HepG2 (cell line): ENCODE measurements around the gene RCC1. TPM values are rescaled to one million over a fixed set of nuclear protein-coding genes. Genes with fewer than 3 reads are reported as not detected.
"Not testable (repeated sequence)": the region's sequence is repeated elsewhere in the genome, so short reads cannot be mapped to it uniquely, and the experiment has no call there.

Experiments used
- ATAC-seq: fragments of 200-7000 bp; cut with Tn5 transposase; 3 replicates; pipeline ENCODE4 v1.9.1; 2020; ENCODE audit warnings: mild to moderate bottlenecking, moderate library complexity
- BruUV-seq: library from RNA; stranded (reverse); fragments of 400-500 nt; replicated peaks from 2 replicates; lab custom pipeline; 2021; lab: Mats Ljungman, UMichigan
- CTCF ChIA-PET: fragments of 300-600 bp; formaldehyde crosslinking; extraction: SDS; loops from one replicate; lab custom pipeline; 2021; ENCODE audit warnings: low total read pairs, inconsistent platforms, low intra/inter-chr PET ratio; lab: Yijun Ruan, JAX
- POLR2A ChIA-PET: fragments of 350-600 bp; sonication (Branson Sonifier 250); formaldehyde crosslinking; loops from one replicate; lab custom pipeline; 2020; ENCODE audit warnings: antibody characterized with exemption, inconsistent platforms; lab: Yijun Ruan, JAX
- DNase-seq: peaks from one replicate; pipeline ENCODE4 v3.0.0-alpha.2; 2015; ENCODE audit warnings: low spot score
- FAIRE-seq: peaks from 3 replicates; lab custom pipeline; 2011; peaks lifted over from hg19 to GRCh38; lab: Jason Lieb, UNC
- H2AFZ ChIP-seq: one replicate; pipeline ENCODE4 v1.6.1; 2011; ENCODE audit warnings: low read length, inconsistent platforms
- H3K27ac ChIP-seq: fragments of 300-600 bp; 3 replicates; pipeline ENCODE4 v1.8.0; 2011; ENCODE audit warnings: mixed run types, mild to moderate bottlenecking, mixed read lengths, low read length, inconsistent platforms; ENCODE audit not compliant: insufficient read depth; ENCODE audit errors: extremely low read length
- H3K27me3 ChIP-seq, 2 experiments: fragments of 200-600 bp in 1 of 2; 2 replicates in 1 of 2; 3 replicates in 1 of 2; pipeline versions ENCODE4 v1.6.0 to v1.8.0; 2011; ENCODE audit warnings: low read length in 2 of 2, mild to moderate bottlenecking in 2 of 2, moderate library complexity in 2 of 2, inconsistent platforms in 1 of 2; ENCODE audit not compliant: insufficient read depth in 2 of 2, control insufficient read depth in 1 of 2
- H3K36me3 ChIP-seq, 2 experiments: fragments of 200-600 bp in 1 of 2; replicated peaks in 1 of 2; 2 replicates in 1 of 2; 3 replicates in 1 of 2; pipeline versions ENCODE4 v1.5.1 to v1.8.0; 2011; ENCODE audit warnings: low read length in 2 of 2, inconsistent platforms in 1 of 2; ENCODE audit not compliant: insufficient read depth in 2 of 2, control insufficient read depth in 1 of 2
- H3K4me1 ChIP-seq: 2 replicates; pipeline ENCODE4 v1.5.1; 2012; ENCODE audit warnings: low read length, inconsistent platforms; ENCODE audit not compliant: insufficient read depth
- H3K4me2 ChIP-seq: 2 replicates; pipeline ENCODE4 v1.6.0; 2011; ENCODE audit warnings: low read depth, low read length, inconsistent platforms
- H3K4me3 ChIP-seq, 3 experiments: fragments of 200-600 bp in 1 of 3; sonication (generic), shearing (Covaris generic) in 1 of 3; replicated peaks in 1 of 3; 2 replicates each; pipeline ENCODE4 v1.5.1; 2011 to 2016; ENCODE audit warnings: low read length in 3 of 3, inconsistent platforms in 2 of 3, low read depth in 2 of 3, mild to moderate bottlenecking in 2 of 3, control low read depth in 1 of 3, mixed read lengths in 1 of 3; ENCODE audit not compliant: insufficient read depth in 1 of 3
- H3K79me2 ChIP-seq: one replicate; pipeline ENCODE4 v1.6.1; 2011; ENCODE audit warnings: low read length, inconsistent platforms; ENCODE audit not compliant: insufficient read depth
- H3K9ac ChIP-seq: 2 replicates; pipeline ENCODE4 v1.6.0; 2011; ENCODE audit warnings: mild to moderate bottlenecking, low read depth, low read length, inconsistent platforms; ENCODE audit not compliant: insufficient read depth
- H3K9me3 ChIP-seq: 2 replicates; pipeline ENCODE4 v1.5.1; 2012; ENCODE audit warnings: mild to moderate bottlenecking, low read length
- H4K20me1 ChIP-seq: 2 replicates; pipeline ENCODE4 v1.6.0; 2011; ENCODE audit warnings: inconsistent platforms, mild to moderate bottlenecking, low read length, moderate library complexity; ENCODE audit not compliant: insufficient read depth
- DBP ChIP-seq: sonication (generic); formaldehyde crosslinking; IDR thresholded peaks from 2 replicates; pipeline ENCODE4 v1.4.0; 2020; ENCODE audit warnings: missing genetic modification reagents; ENCODE audit errors: not compliant biosample characterization
- MYNN ChIP-seq: sonication (generic); formaldehyde crosslinking; IDR thresholded peaks from 2 replicates; pipeline ENCODE4 v1.4.0; 2020; ENCODE audit warnings: mild to moderate bottlenecking, low read depth, missing genetic modification reagents
- SMARCC2 ChIP-seq: fragments of 450-650 bp; IDR thresholded peaks from 2 replicates; pipeline ENCODE4 v1.6.1; 2017; ENCODE audit warnings: antibody characterized with exemption, mild to moderate bottlenecking
- ZNF256 ChIP-seq: sonication (generic); formaldehyde crosslinking; conservative IDR thresholded peaks from 2 replicates; pipeline ENCODE4 v1.4.0; 2020; ENCODE audit warnings: missing genetic modification reagents
- ZNF337 ChIP-seq: sonication (generic); formaldehyde crosslinking; IDR thresholded peaks from 2 replicates; pipeline ENCODE4 v1.5.1; 2020; ENCODE audit warnings: missing genetic modification reagents, low read depth, mild to moderate bottlenecking, borderline replicate concordance
- ZNF33A ChIP-seq: sonication (generic); formaldehyde crosslinking; IDR thresholded peaks from 2 replicates; pipeline ENCODE4 v1.5.1; 2020; ENCODE audit warnings: missing genetic modification reagents, mild to moderate bottlenecking, moderate library complexity, borderline replicate concordance
- ZNF556 ChIP-seq: sonication (generic); formaldehyde crosslinking; IDR thresholded peaks from 2 replicates; pipeline ENCODE4 v1.4.0; 2020; ENCODE audit warnings: mild to moderate bottlenecking, missing genetic modification reagents, borderline replicate concordance
- ZNF615 ChIP-seq: sonication (generic); formaldehyde crosslinking; IDR thresholded peaks from 2 replicates; pipeline ENCODE4 v1.5.0; 2020; ENCODE audit warnings: mild to moderate bottlenecking, missing genetic modification reagents, borderline replicate concordance
- WGBS: methylation state at CpG from one replicate; pipeline ENCODE4 v1.1.6; 2017; ENCODE audit warnings: low lambda C conversion rate; 5-methylcytosine and 5-hydroxymethylcytosine counted together
- in situ Hi-C: cut with HindIII; loops from 2 replicates; pipeline ENCODE4 v1.10.0; 2017; ENCODE audit warnings: low pct_unique_long_range_greater_than_20kb; ENCODE audit not compliant: extremely low pct_ligation_motif_present
- intact Hi-C: fragments of 100-400 bp; cut with micrococcal nuclease; formaldehyde crosslinking; loops from one replicate; pipeline ENCODE4 v1.10.0; 2022; ENCODE audit not compliant: unreplicated experiment
- polyA plus RNA-seq, 8 experiments: library from polyadenylated mRNA; depleted of rRNA in 3 of 8; stranded (reverse) in 7 of 8; unstranded in 1 of 8; fragments of >200 nt; fragmentation: Illumina TruSeq in 4 of 8; extraction: Trizol in 4 of 8; gene quantifications; 2 replicates each; pipeline versions ENCODE4 v1.2.1 to v1.2.3, GENCODE V29; 2011 to 2016; ENCODE audit warnings: low read depth in 4 of 8, missing spikeins in 1 of 8, mixed read lengths in 1 of 8; ENCODE audit not compliant: insufficient read depth in 1 of 8
- total RNA-seq, 5 experiments: library from RNA; depleted of rRNA; stranded (reverse); fragments of >200 nt; fragmentation: Illumina TruSeq; extraction: Trizol; gene quantifications; 2 replicates each; pipeline ENCODE4 v1.2.3, GENCODE V29; 2016; ENCODE audit warnings: low read depth in 1 of 5
- TF ChIP-seq, protein P1 (sequence below): sonication (generic); formaldehyde crosslinking; IDR thresholded peaks from 2 replicates; pipeline ENCODE4 v1.4.0; 2020; ENCODE audit warnings: missing genetic modification reagents, borderline replicate concordance

The RCC1 gene
- total and polyA plus RNA-seq, 2 of the 13 experiments (the other 11 are each of a cell fraction or from before 2014, with no cell fraction given), result 47.2 to 80.8 TPM

GRCh38 chr1:28519946-28520725 lies 14.3 kb downstream of the RCC1 start (continued):
- TF ChIP-seq, protein P1, sequence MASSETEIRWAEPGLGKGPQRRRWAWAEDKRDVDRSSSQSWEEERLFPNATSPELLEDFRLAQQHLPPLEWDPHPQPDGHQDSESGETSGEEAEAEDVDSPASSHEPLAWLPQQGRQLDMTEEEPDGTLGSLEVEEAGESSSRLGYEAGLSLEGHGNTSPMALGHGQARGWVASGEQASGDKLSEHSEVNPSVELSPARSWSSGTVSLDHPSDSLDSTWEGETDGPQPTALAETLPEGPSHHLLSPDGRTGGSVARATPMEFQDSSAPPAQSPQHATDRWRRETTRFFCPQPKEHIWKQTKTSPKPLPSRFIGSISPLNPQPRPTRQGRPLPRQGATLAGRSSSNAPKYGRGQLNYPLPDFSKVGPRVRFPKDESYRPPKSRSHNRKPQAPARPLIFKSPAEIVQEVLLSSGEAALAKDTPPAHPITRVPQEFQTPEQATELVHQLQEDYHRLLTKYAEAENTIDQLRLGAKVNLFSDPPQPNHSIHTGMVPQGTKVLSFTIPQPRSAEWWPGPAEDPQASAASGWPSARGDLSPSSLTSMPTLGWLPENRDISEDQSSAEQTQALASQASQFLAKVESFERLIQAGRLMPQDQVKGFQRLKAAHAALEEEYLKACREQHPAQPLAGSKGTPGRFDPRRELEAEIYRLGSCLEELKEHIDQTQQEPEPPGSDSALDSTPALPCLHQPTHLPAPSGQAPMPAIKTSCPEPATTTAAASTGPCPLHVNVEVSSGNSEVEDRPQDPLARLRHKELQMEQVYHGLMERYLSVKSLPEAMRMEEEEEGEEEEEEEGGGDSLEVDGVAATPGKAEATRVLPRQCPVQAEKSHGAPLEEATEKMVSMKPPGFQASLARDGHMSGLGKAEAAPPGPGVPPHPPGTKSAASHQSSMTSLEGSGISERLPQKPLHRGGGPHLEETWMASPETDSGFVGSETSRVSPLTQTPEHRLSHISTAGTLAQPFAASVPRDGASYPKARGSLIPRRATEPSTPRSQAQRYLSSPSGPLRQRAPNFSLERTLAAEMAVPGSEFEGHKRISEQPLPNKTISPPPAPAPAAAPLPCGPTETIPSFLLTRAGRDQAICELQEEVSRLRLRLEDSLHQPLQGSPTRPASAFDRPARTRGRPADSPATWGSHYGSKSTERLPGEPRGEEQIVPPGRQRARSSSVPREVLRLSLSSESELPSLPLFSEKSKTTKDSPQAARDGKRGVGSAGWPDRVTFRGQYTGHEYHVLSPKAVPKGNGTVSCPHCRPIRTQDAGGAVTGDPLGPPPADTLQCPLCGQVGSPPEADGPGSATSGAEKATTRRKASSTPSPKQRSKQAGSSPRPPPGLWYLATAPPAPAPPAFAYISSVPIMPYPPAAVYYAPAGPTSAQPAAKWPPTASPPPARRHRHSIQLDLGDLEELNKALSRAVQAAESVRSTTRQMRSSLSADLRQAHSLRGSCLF (CRISPR knock-in tag), result no peak
- no peak for TF ChIP-seq ZNF556 (CRISPR knock-in tag)
- TF ChIP-seq ZNF33A (CRISPR knock-in tag), result no peak
- no peak for TF ChIP-seq SMARCC2
- no peak for TF ChIP-seq ZNF256 (CRISPR knock-in tag)
- TF ChIP-seq DBP, result no peak
- TF ChIP-seq ZNF337 (CRISPR knock-in tag), result no peak
- no peak for TF ChIP-seq MYNN (CRISPR knock-in tag)
- TF ChIP-seq ZNF615 (CRISPR knock-in tag), result no peak
- TF ChIP-seq, all 625 proteins: peak for 0

GRCh38 chr1:28520796-28521195 lies 15.0 kb downstream of the RCC1 start:
- H3K9me3 ChIP-seq, H3K4me3 ChIP-seq, H3K9ac ChIP-seq, CTCF ChIA-PET, H3K27me3 ChIP-seq, DNase-seq, H2AFZ ChIP-seq, BruUV-seq, in situ Hi-C loops, ATAC-seq, FAIRE-seq, H3K27ac ChIP-seq, intact Hi-C loops, H3K4me2 ChIP-seq: not testable (repeated sequence)
- POLR2A ChIA-PET, result interaction anchor here (0.8 kb wide), 1 partner anchor 61 kb away, joined by 4 read pairs; no protein-coding TSS in a partner anchor
- peaks cover 2 to 16% of the 10 kb centered on the region in 2 experiments for H3K36me3 ChIP-seq
- WGBS, result 94% methylated on average over 12 of the region's 12 CpGs
- peaks cover 22% of the 10 kb centered on the region for H4K20me1 ChIP-seq
- peaks cover 55% of the 10 kb centered on the region for H3K4me1 ChIP-seq
- H3K79me2 ChIP-seq, result peaks cover 59% of the 10 kb centered on the region
